Measurements from ENCODE around the gene MAN1C1. TPM values are rescaled to one million over a fixed set of nuclear protein-coding genes. Genes with fewer than 3 reads are reported as not detected.
"Not testable (repeated sequence)": the region's sequence is repeated elsewhere in the genome, so short reads cannot be mapped to it uniquely, and the experiment has no call there.

Gene MAN1C1
- total RNA-seq, 1 donor from 2014 or later: 6.8 TPM

GRCh38 chr1:25590096-25590824 lies 26.3 kb upstream of the MAN1C1 start:
- no peaks in the 10 kb centered on the region for H3K79me2 ChIP-seq (ENCODE audit: low read depth)
- H2AFZ ChIP-seq (replicated peaks): no peak overlapping the region
- Mint-ChIP-seq H3K9me3 (no peaks in the 10 kb centered on the region), H3K4me1 (peaks cover 32% of the 10 kb centered on the region), H3K27me3 (ENCODE audit: insufficient read depth, low read depth) (peaks cover 9% of the 10 kb centered on the region), H3K4me3 (no peak overlapping the region), H3K36me3 (no peaks in the 10 kb centered on the region), H3K27ac (no peak overlapping the region)
- no peak overlapping the region for H3K4me3 ChIP-seq
- H3K4me2 ChIP-seq: no peak overlapping the region
- H3K36me3 ChIP-seq: no peaks in the 10 kb centered on the region
- H3K27ac ChIP-seq: no peak overlapping the region
- TF ChIP-seq EZH2phosphoT487 (IDR thresholded peaks at IDR 0.05): no peak
- no peak for TF ChIP-seq EZH2 (IDR thresholded peaks at IDR 0.05)
- TF ChIP-seq, protein P1, sequence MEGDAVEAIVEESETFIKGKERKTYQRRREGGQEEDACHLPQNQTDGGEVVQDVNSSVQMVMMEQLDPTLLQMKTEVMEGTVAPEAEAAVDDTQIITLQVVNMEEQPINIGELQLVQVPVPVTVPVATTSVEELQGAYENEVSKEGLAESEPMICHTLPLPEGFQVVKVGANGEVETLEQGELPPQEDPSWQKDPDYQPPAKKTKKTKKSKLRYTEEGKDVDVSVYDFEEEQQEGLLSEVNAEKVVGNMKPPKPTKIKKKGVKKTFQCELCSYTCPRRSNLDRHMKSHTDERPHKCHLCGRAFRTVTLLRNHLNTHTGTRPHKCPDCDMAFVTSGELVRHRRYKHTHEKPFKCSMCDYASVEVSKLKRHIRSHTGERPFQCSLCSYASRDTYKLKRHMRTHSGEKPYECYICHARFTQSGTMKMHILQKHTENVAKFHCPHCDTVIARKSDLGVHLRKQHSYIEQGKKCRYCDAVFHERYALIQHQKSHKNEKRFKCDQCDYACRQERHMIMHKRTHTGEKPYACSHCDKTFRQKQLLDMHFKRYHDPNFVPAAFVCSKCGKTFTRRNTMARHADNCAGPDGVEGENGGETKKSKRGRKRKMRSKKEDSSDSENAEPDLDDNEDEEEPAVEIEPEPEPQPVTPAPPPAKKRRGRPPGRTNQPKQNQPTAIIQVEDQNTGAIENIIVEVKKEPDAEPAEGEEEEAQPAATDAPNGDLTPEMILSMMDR (IDR thresholded peaks at IDR 0.05): no peak
- DNase-seq (ENCODE audit: low spot score): no peak
- H3K4me1 ChIP-seq: peaks cover 22% of the 10 kb centered on the region
- no peak overlapping the region for H3K9ac ChIP-seq
- H3K9me3 ChIP-seq (ENCODE audit: low read depth): no peaks in the 10 kb centered on the region
- H3K27me3 ChIP-seq: peaks cover 6% of the 10 kb centered on the region
- H4K20me1 ChIP-seq (ENCODE audit: low read depth): no peaks in the 10 kb centered on the region
- H3F3A ChIP-seq (ENCODE audit: low read depth): peaks cover 10% of the 10 kb centered on the region

DNA sequence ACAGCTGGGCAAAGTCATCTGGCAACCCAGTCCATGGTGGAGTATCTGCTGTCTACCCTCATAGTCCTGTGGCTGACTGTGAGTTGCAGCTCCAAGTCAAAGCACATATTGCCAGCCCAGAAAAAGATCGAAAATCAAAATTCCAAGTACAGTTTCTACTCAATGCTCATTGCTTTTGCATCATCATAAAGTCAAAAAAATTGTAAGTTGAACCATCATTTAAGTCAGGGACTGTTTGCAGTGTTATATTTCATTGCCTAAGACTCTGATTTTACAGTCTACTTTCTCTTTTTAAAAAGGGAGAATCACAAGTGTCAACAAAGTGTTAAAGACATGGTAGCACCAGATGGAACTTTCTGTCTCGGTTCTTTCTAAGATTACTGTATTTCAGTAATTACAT lies 22.7 kb upstream of the MAN1C1 start:
- Histone ChIP-seq H3K27ac (no peak overlapping the region), H2AFZ (replicated peaks) (no peak overlapping the region), H3K4me2 (no peak overlapping the region), H3K79me2 (ENCODE audit: low read depth) (no peaks in the 10 kb centered on the region), H3K36me3 (no peaks in the 10 kb centered on the region), H3K9ac (no peak overlapping the region), H3K27me3 (peaks cover under 1% of the 10 kb centered on the region), H3F3A (ENCODE audit: low read depth) (no peaks in the 10 kb centered on the region), H3K9me3 (ENCODE audit: low read depth) (no peaks in the 10 kb centered on the region), H3K4me3 (no peak overlapping the region), H4K20me1 (ENCODE audit: low read depth) (no peaks in the 10 kb centered on the region), H3K4me1 (no peaks in the 10 kb centered on the region)
- Mint-ChIP-seq H3K4me1 (peaks cover 3% of the 10 kb centered on the region), H3K27ac (no peak overlapping the region), H3K27me3 (ENCODE audit: insufficient read depth, low read depth) (peaks cover 13% of the 10 kb centered on the region), H3K9me3 (no peaks in the 10 kb centered on the region), H3K4me3 (no peak overlapping the region), H3K36me3 (no peaks in the 10 kb centered on the region)
- no peak for DNase-seq (ENCODE audit: low spot score)
- TF ChIP-seq EZH2 (IDR thresholded peaks at IDR 0.05) (no peak), EZH2phosphoT487 (IDR thresholded peaks at IDR 0.05) (no peak)
- TF ChIP-seq, protein P1 (IDR thresholded peaks at IDR 0.05): no peak

GRCh38 chr1:25594971-25595370 lies 21.6 kb upstream of the MAN1C1 start:
- no peaks in the 10 kb centered on the region for H3F3A ChIP-seq (ENCODE audit: low read depth)
- H3K27ac ChIP-seq: no peak overlapping the region
- H3K36me3 ChIP-seq: no peaks in the 10 kb centered on the region
- H3K4me1 Mint-ChIP-seq: peaks cover 3% of the 10 kb centered on the region
- H3K27ac Mint-ChIP-seq: no peak overlapping the region
- no peaks in the 10 kb centered on the region for H3K9me3 ChIP-seq (ENCODE audit: low read depth)
- no peaks in the 10 kb centered on the region for H3K27me3 ChIP-seq
- H3K4me1 ChIP-seq: no peaks in the 10 kb centered on the region
- DNase-seq (ENCODE audit: low spot score): no peak
- H3K9ac ChIP-seq: no peak overlapping the region
- H3K9me3 Mint-ChIP-seq: no peaks in the 10 kb centered on the region
- no peak overlapping the region for H3K4me3 ChIP-seq
- no peak overlapping the region for H3K4me3 Mint-ChIP-seq
- peaks cover 14% of the 10 kb centered on the region for H3K27me3 Mint-ChIP-seq (ENCODE audit: insufficient read depth, low read depth)
- no peak overlapping the region for H3K4me2 ChIP-seq
- H3K79me2 ChIP-seq (ENCODE audit: low read depth): no peaks in the 10 kb centered on the region
- no peak for TF ChIP-seq EZH2phosphoT487 (IDR thresholded peaks at IDR 0.05)
- TF ChIP-seq, protein P1 (IDR thresholded peaks at IDR 0.05): no peak
- no peak for TF ChIP-seq EZH2 (IDR thresholded peaks at IDR 0.05)
- no peaks in the 10 kb centered on the region for H3K36me3 Mint-ChIP-seq
- H4K20me1 ChIP-seq (ENCODE audit: low read depth): no peaks in the 10 kb centered on the region
- no peak overlapping the region for H2AFZ ChIP-seq (replicated peaks)

DNA sequence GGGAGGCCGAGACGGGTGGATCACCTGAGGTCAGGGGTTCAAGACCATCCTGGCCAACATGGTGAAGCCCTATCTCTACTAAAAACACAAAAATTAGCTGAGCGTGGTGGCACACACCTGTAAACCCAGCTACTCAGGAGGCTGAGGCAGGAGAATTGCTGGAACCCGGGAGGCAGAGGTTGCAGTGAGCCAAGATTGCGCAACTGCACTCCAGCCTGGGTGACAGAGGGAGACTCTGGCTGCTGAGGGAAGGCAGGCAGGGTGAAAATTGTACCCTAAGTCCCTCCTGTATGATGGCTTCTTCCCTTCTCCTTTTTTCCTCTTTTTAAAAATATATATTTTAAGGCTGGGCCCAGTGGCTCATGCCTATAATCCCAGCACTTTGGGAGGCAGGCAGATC lies 19.9 kb upstream of the MAN1C1 start:
- H3K4me1 ChIP-seq; H3K4me1 Mint-ChIP-seq; H3K4me2 ChIP-seq; H3K9me3 Mint-ChIP-seq; H3F3A ChIP-seq (ENCODE audit: low read depth); H3K9me3 ChIP-seq (ENCODE audit: low read depth); H3K4me3 ChIP-seq; H3K36me3 Mint-ChIP-seq; H3K4me3 Mint-ChIP-seq; H3K9ac ChIP-seq; H4K20me1 ChIP-seq (ENCODE audit: low read depth); H3K27ac Mint-ChIP-seq; H3K36me3 ChIP-seq; DNase-seq (ENCODE audit: low spot score); H3K79me2 ChIP-seq (ENCODE audit: low read depth); H3K27me3 ChIP-seq; H2AFZ ChIP-seq (replicated peaks); H3K27ac ChIP-seq: not testable (repeated sequence)
- H3K27me3 Mint-ChIP-seq (ENCODE audit: insufficient read depth, low read depth): peaks cover 12% of the 10 kb centered on the region

All from neural progenitor cell (in vitro differentiated cells).